Loucy (cell line): ENCODE measurements around the gene HELB.

Experiments used
- EZH2phosphoT487 ChIP-seq: fragments of 200-600 bp; IDR thresholded peaks from 2 replicates; pipeline ENCODE4 v1.6.1; 2018; ENCODE audit warnings: antibody characterized with exemption, mild to moderate bottlenecking, moderate library complexity, borderline replicate concordance
- TF ChIP-seq, protein P1 (sequence below): fragments of 200-600 bp; sonication (generic); conservative IDR thresholded peaks from 2 replicates; pipeline ENCODE4 v1.5.1; 2014; ENCODE audit warnings: mild to moderate bottlenecking, antibody characterized with exemption, low read length

DNA sequence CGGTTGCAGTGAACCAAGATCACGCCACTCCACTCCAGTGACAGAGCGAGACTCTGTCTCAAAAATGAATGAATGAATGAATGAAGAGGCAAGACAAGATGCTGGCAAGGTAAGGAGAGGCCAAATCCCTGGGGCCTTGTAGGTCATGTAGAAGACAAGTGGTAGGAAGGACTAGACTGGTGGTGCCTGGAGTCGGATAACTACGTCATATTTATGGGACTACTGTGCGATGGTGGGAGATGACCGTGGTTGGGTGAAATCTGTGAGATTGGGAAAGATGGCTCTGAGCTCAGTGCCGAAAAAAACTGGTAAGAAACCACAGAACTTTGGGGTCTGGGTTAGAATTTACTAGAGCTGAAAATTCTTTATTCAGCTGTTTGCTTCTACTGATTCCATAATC lies 50.6 kb downstream of the HELB start:
- TF ChIP-seq, protein P1, sequence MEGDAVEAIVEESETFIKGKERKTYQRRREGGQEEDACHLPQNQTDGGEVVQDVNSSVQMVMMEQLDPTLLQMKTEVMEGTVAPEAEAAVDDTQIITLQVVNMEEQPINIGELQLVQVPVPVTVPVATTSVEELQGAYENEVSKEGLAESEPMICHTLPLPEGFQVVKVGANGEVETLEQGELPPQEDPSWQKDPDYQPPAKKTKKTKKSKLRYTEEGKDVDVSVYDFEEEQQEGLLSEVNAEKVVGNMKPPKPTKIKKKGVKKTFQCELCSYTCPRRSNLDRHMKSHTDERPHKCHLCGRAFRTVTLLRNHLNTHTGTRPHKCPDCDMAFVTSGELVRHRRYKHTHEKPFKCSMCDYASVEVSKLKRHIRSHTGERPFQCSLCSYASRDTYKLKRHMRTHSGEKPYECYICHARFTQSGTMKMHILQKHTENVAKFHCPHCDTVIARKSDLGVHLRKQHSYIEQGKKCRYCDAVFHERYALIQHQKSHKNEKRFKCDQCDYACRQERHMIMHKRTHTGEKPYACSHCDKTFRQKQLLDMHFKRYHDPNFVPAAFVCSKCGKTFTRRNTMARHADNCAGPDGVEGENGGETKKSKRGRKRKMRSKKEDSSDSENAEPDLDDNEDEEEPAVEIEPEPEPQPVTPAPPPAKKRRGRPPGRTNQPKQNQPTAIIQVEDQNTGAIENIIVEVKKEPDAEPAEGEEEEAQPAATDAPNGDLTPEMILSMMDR = no peak
- no peak for TF ChIP-seq EZH2phosphoT487
